ENCODE results near the gene PRPS1.
"Not testable (repeated sequence)": the region's sequence is repeated elsewhere in the genome, so short reads cannot be mapped to it uniquely, and the experiment has no call there.

The PRPS1 gene

DNA sequence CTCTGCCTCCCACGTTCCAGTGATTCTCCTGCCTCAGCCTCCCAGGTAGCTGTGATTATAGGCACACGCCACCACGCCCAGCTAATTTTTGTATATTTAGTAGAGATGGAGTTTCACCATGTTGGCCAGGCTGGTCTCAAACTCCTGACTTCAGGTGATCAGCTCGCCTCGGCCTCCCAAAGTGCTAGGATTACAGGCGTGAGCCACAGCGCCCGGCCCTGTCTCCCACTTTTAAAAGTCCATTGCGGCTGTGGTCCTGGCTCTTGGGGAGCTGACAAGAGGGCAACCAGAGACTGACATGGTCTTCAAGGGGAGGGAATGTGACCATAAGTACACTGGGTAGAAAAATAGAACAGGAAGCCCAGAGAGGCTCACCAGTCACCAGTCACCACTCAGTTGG is 42.9 kb downstream of the PRPS1 start:
- H3K27ac ChIP-seq (ENCODE audit: low read depth, low read length); H3K9ac ChIP-seq (ENCODE audit: low read length in 5 of 5): not testable (repeated sequence)

DNA sequence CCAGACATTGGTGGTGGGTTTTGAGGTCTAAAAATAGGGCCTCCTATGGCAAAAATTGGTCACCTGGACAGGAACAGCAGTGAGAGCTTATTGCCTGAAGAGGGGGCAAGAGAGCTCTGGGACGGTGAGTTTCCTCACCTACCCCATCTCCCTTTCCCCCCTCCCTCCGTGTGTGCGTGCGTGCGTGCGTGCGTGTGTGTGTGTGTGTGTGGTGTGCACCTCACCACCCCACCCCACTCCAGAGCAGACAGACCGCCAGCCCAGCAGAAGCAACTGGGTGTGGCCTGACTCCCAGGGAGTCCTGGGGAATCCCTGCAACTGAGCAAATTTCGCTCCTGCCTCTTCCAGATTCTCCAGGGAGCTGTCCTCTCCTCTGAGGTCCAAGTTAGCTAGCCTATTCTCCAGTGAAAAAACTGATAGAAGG is 44.7 kb downstream of the PRPS1 start:
- Histone ChIP-seq H3K4me3 (ENCODE audit: low read depth in 1 of 5, low read length in 5 of 5) (no peak overlapping the region), H3K9ac (ENCODE audit: low read length in 5 of 5) (no peak overlapping the region), H3K4me1 (ENCODE audit: control insufficient read depth in 5 of 5, insufficient read depth in 5 of 5, low read length in 5 of 5) (peaks cover 8 to 48% (median 43%) of the 10 kb centered on the region in 5 donors), H3K36me3 (ENCODE audit: control insufficient read depth in 5 of 5, insufficient read depth in 5 of 5, low read length in 5 of 5) (no peaks in the 10 kb centered on the region), H3K27ac (ENCODE audit: low read depth, low read length) (peak overlapping the region; percentile 64), H3K9me3 (ENCODE audit: control insufficient read depth in 5 of 5, low read length in 5 of 5) (no peaks in the 10 kb centered on the region), H3K27me3 (ENCODE audit: control insufficient read depth in 5 of 5, insufficient read depth in 4 of 5, low read length in 5 of 5) (peaks cover 0 to 9% (median 4%) of the 10 kb centered on the region in 5 donors)

More for the DNA sequence above, 42.9 kb downstream of the PRPS1 start:
- H3K36me3 ChIP-seq (ENCODE audit: control insufficient read depth in 5 of 5, insufficient read depth in 5 of 5, low read length in 5 of 5); H3K9me3 ChIP-seq (ENCODE audit: control insufficient read depth in 5 of 5, low read length in 5 of 5); H3K4me3 ChIP-seq (ENCODE audit: low read depth in 1 of 5, low read length in 5 of 5): not testable (repeated sequence)
- Histone ChIP-seq H3K4me1 (ENCODE audit: control insufficient read depth in 5 of 5, insufficient read depth in 5 of 5, low read length in 5 of 5) (peaks cover 8 to 36% (median 33%) of the 10 kb centered on the region in 5 donors), H3K27me3 (ENCODE audit: control insufficient read depth in 5 of 5, insufficient read depth in 4 of 5, low read length in 5 of 5) (peaks cover 0 to 11% (median 5%) of the 10 kb centered on the region in 5 donors)

DNA sequence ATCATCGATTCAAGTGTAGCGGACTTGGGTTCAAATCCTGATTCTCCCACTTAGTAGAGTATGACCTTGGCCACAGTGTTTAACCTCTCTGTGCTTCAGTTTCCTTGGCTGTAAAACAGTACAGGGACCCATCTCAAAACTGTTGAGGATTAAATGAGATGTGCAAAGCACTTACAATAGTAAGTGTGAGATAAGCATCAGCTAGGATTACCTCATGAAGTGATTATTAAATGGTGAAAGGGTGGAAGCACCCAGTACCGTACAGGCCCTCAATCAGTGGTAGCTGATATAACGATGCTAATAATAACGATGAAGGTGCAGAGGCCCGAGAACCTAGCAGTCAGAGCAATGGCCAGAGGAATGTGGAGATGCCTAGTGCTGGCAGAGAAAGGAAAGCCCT is 45.1 kb downstream of the PRPS1 start:
- Histone ChIP-seq H3K27ac (ENCODE audit: low read depth, low read length) (peak overlapping the region; percentile 64), H3K27me3 (ENCODE audit: control insufficient read depth in 5 of 5, insufficient read depth in 4 of 5, low read length in 5 of 5) (peaks cover 0 to 13% (median 4%) of the 10 kb centered on the region in 5 donors), H3K9ac (ENCODE audit: low read length in 5 of 5) (peak overlapping the region in 2 of 5 donors; percentile 7 to 48), H3K36me3 (ENCODE audit: control insufficient read depth in 5 of 5, insufficient read depth in 5 of 5, low read length in 5 of 5) (no peaks in the 10 kb centered on the region), H3K4me1 (ENCODE audit: control insufficient read depth in 5 of 5, insufficient read depth in 5 of 5, low read length in 5 of 5) (peaks cover 8 to 53% (median 47%) of the 10 kb centered on the region in 5 donors), H3K4me3 (ENCODE audit: low read depth in 1 of 5, low read length in 5 of 5) (peak overlapping the region in 2 of 5 donors; percentile 12 to 29), H3K9me3 (ENCODE audit: control insufficient read depth in 5 of 5, low read length in 5 of 5) (no peaks in the 10 kb centered on the region)

DNA sequence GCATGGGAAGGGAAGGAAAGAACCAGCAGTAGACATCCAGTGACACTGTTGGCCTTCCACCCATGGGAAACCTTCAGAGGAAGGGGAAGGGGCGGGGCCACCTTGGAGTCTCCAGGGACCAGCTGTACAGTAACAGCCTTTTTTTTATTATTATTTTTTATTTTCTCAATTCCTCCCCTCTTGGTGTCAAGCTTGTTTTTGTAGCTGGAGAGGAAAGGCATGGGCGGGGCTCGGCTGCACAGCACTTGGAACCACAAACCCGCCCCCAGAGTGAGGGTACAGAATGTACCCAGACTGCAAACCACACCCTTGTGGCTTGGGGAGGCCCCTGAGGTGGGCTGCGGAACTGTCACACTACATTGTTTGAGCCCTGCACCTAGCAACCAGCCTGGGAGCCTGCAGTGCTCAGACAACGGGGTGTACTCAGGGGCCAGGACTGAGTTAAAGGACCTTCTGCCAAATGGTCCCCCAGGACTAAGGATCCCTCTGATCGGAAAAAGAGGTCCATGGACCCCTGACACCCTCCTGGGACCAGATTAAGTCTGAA is 45.7 kb downstream of the PRPS1 start:
- peak overlapping the region; percentile 75 for H3K27ac ChIP-seq (ENCODE audit: low read depth, low read length)
- peak overlapping the region in 4 of 5 donors; percentile 7 to 50 (median 41) for H3K9ac ChIP-seq (ENCODE audit: low read length in 5 of 5)
- H3K4me1 ChIP-seq (ENCODE audit: control insufficient read depth in 5 of 5, insufficient read depth in 5 of 5, low read length in 5 of 5): peaks cover 8 to 59% (median 53%) of the 10 kb centered on the region in 5 donors
- H3K9me3 ChIP-seq (ENCODE audit: control insufficient read depth in 5 of 5, low read length in 5 of 5): no peaks in the 10 kb centered on the region
- no peaks in the 10 kb centered on the region for H3K36me3 ChIP-seq (ENCODE audit: control insufficient read depth in 5 of 5, insufficient read depth in 5 of 5, low read length in 5 of 5)
- H3K4me3 ChIP-seq (ENCODE audit: low read depth in 1 of 5, low read length in 5 of 5): peak overlapping the region in 3 of 5 donors; percentile 12 to 40 (median 30)
- H3K27me3 ChIP-seq (ENCODE audit: control insufficient read depth in 5 of 5, insufficient read depth in 4 of 5, low read length in 5 of 5): peaks cover 2 to 13% (median 4%) of the 10 kb centered on the region in 5 donors

DNA sequence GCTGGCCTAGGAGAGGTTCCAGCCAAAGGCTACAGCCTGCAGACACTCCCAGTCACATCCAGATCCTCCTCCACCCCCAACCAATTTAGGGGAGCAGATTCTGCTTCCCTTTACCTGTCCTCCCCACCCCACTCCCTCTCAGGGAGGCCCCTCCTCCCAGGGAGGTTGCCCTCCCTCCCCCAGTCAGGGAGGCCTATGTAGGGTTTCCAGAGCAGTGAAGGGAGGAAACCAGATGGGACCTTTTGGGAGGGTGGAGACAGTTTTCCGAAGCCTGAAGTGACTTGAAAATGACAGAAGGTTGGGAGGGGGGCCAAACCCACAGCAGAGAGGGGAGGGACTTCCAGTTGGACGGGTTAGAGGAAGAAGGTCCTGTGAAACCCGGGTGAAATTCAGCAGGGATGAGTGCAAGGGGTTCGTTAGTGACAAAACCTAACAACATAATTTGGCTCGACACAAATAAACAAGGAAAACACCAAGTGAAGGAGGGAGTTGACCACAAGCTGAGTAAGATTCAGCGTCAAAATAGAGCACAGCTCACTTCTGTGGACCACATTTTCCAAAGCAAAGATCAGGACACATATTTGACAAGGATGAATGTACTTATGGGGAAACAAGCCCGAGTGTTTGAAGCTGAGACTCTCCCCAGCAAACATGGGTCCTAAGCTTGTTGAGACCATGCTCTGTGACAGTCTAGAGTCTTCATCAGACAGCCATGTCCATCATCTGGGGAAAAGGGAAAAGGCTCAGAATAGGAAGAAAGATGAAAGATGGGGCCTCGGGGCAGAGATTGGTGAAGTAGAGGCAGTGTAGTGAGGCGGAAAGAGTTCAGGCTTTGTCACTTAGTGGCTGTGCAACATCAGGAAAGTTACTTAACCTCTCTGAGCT is 46.4 kb downstream of the PRPS1 start:
- no peaks in the 10 kb centered on the region for H3K9me3 ChIP-seq (ENCODE audit: control insufficient read depth in 5 of 5, low read length in 5 of 5)
- H3K27ac ChIP-seq (ENCODE audit: low read depth, low read length): peak overlapping the region; percentile 75
- peaks cover 3 to 15% (median 5%) of the 10 kb centered on the region in 5 donors for H3K27me3 ChIP-seq (ENCODE audit: control insufficient read depth in 5 of 5, insufficient read depth in 4 of 5, low read length in 5 of 5)
- H3K4me1 ChIP-seq (ENCODE audit: control insufficient read depth in 5 of 5, insufficient read depth in 5 of 5, low read length in 5 of 5): peaks cover 8 to 66% (median 60%) of the 10 kb centered on the region in 5 donors
- peak overlapping the region in 3 of 5 donors; percentile 35 to 50 (median 47) for H3K9ac ChIP-seq (ENCODE audit: low read length in 5 of 5)
- no peaks in the 10 kb centered on the region for H3K36me3 ChIP-seq (ENCODE audit: control insufficient read depth in 5 of 5, insufficient read depth in 5 of 5, low read length in 5 of 5)
- peak overlapping the region in 2 of 5 donors; percentile 30 to 40 for H3K4me3 ChIP-seq (ENCODE audit: low read depth in 1 of 5, low read length in 5 of 5)

DNA sequence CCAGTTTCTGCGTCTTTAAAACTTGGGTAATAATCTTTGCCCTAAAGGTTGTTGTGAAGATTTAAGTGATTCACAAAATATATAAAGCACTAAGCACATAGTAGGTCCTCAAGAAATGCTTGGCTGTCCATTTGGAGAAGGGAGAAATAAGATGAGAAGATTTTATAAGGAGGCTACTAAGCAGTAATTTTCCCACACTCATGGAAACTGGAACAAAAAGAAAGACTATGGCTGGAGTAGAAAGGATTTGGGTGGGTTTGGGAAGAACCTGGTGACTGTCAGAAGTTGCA is 47.0 kb downstream of the PRPS1 start:
- H3K9me3 ChIP-seq (ENCODE audit: control insufficient read depth in 5 of 5, low read length in 5 of 5): no peaks in the 10 kb centered on the region
- peaks cover 3 to 15% (median 5%) of the 10 kb centered on the region in 5 donors for H3K27me3 ChIP-seq (ENCODE audit: control insufficient read depth in 5 of 5, insufficient read depth in 4 of 5, low read length in 5 of 5)
- no peaks in the 10 kb centered on the region for H3K36me3 ChIP-seq (ENCODE audit: control insufficient read depth in 5 of 5, insufficient read depth in 5 of 5, low read length in 5 of 5)
- peak overlapping the region; percentile 75 for H3K27ac ChIP-seq (ENCODE audit: low read depth, low read length)
- peak overlapping the region in 3 of 5 donors; percentile 66 to 70 (median 67) for H3K4me3 ChIP-seq (ENCODE audit: low read depth in 1 of 5, low read length in 5 of 5)
- H3K4me1 ChIP-seq (ENCODE audit: control insufficient read depth in 5 of 5, insufficient read depth in 5 of 5, low read length in 5 of 5): peaks cover 8 to 68% (median 61%) of the 10 kb centered on the region in 5 donors
- H3K9ac ChIP-seq (ENCODE audit: low read length in 5 of 5): no peak overlapping the region

DNA sequence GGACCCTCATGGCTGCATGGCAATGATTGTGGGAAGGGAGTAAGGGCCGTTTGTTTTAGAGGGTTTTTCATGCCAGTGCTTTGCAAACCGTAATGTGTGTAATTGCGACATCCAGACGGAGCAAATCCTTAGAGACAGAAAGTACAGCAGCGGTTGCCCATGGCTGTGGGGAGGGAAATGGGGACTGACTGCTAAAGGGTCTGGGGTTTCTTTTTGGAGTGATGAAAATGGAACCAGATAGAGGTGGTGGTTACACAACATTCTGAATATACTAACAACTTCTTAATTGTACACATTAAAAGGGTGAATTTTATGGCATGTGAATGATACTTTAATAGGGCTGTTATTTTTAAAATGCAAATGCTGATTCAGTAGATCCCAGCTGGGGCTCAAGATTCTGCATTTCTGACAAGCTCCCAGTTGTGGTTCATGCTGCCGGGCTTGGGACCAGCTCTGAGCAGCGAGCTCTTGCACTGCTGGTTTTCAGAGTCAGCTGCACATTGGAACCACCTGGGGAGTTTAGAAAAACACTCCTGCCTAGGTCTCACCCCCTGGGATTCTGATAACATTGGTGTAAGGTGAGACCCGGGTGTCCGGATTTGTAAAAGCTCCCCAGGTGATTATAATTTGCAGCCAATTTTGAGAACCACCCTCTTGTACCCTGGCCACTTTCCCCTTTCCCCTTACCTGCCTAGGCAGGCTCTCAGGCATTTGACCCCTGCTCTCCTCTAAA is 47.7 kb downstream of the PRPS1 start:
- H3K9ac ChIP-seq (ENCODE audit: low read length in 5 of 5): peak overlapping the region in 4 of 5 donors; percentile 20 to 63 (median 53)
- peak overlapping the region; percentile 45 to 70 (median 66) for H3K4me3 ChIP-seq (ENCODE audit: low read depth in 1 of 5, low read length in 5 of 5)
- no peaks in the 10 kb centered on the region for H3K9me3 ChIP-seq (ENCODE audit: control insufficient read depth in 5 of 5, low read length in 5 of 5)
- no peaks in the 10 kb centered on the region for H3K36me3 ChIP-seq (ENCODE audit: control insufficient read depth in 5 of 5, insufficient read depth in 5 of 5, low read length in 5 of 5)
- peaks cover 3 to 15% (median 5%) of the 10 kb centered on the region in 5 donors for H3K27me3 ChIP-seq (ENCODE audit: control insufficient read depth in 5 of 5, insufficient read depth in 4 of 5, low read length in 5 of 5)
- H3K27ac ChIP-seq (ENCODE audit: low read depth, low read length): peak overlapping the region; percentile 75
- H3K4me1 ChIP-seq (ENCODE audit: control insufficient read depth in 5 of 5, insufficient read depth in 5 of 5, low read length in 5 of 5): peaks cover 8 to 68% (median 61%) of the 10 kb centered on the region in 5 donors

DNA sequence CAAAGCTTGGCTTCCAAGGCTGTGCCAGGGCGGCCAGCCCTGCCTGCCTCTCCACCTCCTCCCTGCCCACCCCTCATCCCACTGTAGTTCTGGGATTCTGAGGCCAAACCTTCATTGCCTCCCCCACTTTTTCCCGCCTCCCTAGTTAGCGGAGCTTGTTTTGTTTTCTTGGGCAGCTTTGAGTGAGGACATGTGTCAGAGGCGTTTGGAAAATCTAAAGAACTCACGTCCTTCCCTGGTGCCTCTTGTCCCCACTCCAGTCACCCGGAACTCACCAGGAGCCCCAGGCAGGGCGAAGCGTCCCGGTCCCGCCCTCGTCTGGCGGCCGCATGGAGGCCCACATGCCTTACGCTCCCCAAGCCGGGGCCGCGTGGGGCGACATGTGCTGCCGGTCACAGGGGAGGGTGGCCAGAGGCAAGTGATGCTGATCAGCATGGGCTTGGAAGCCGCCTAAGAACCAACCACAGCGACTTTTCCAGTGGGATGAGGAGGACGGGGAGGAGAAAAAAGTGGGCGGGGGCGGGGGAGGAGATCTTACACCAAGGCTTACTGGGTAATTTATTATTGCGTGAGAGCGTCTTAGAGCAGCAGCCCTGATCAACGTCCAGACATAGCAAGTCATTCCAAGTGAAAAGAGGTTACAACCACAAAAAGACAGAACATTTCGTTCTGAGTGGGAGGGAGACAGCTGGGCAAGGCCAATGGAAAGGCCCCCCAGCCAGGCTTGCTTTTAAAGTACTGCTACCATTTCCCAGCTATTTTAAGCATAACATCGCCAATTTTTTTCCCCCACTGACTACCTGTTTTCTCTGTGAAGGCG is 48.5 kb downstream of the PRPS1 start:
- Histone ChIP-seq H3K9ac (ENCODE audit: low read length in 5 of 5) (peak overlapping the region in 4 of 5 donors; percentile 20 to 63 (median 53)), H3K27me3 (ENCODE audit: control insufficient read depth in 5 of 5, insufficient read depth in 4 of 5, low read length in 5 of 5) (peaks cover 0 to 15% (median 5%) of the 10 kb centered on the region in 5 donors), H3K27ac (ENCODE audit: low read depth, low read length) (peak overlapping the region; percentile 75), H3K36me3 (ENCODE audit: control insufficient read depth in 5 of 5, insufficient read depth in 5 of 5, low read length in 5 of 5) (no peaks in the 10 kb centered on the region), H3K4me3 (ENCODE audit: low read depth in 1 of 5, low read length in 5 of 5) (peak overlapping the region; percentile 45 to 70 (median 66)), H3K4me1 (ENCODE audit: control insufficient read depth in 5 of 5, insufficient read depth in 5 of 5, low read length in 5 of 5) (peaks cover 8 to 68% (median 61%) of the 10 kb centered on the region in 5 donors), H3K9me3 (ENCODE audit: control insufficient read depth in 5 of 5, low read length in 5 of 5) (no peaks in the 10 kb centered on the region)

DNA sequence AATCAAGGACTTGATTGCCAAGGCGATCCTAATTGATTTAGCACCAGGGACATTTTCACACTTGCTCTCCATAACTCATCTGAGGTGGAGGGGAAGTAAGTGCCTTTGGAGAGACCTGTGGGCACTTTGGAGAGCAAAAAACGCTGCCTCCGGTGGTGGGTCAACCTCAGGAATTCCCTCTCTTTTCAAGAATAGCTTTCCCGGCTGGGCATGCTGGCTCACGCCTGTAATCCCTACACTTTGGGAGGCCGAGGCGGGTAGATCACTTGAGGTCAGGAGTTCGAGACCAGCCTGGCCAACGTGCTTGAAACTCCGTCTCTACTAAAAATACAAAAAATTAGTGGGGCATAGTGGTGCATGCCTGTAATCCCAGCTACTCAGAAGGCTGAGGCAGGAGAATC is 49.2 kb downstream of the PRPS1 start:
- Histone ChIP-seq H3K27me3 (ENCODE audit: control insufficient read depth in 5 of 5, insufficient read depth in 4 of 5, low read length in 5 of 5) (peaks cover 0 to 17% (median 5%) of the 10 kb centered on the region in 5 donors), H3K9ac (ENCODE audit: low read length in 5 of 5) (peak overlapping the region in 2 of 5 donors; percentile 4 to 24), H3K4me1 (ENCODE audit: control insufficient read depth in 5 of 5, insufficient read depth in 5 of 5, low read length in 5 of 5) (peaks cover 8 to 68% (median 61%) of the 10 kb centered on the region in 5 donors), H3K9me3 (ENCODE audit: control insufficient read depth in 5 of 5, low read length in 5 of 5) (no peaks in the 10 kb centered on the region), H3K4me3 (ENCODE audit: low read depth in 1 of 5, low read length in 5 of 5) (peak overlapping the region in 3 of 5 donors; percentile 7 to 70 (median 62)), H3K27ac (ENCODE audit: low read depth, low read length) (peak overlapping the region; percentile 75), H3K36me3 (ENCODE audit: control insufficient read depth in 5 of 5, insufficient read depth in 5 of 5, low read length in 5 of 5) (no peaks in the 10 kb centered on the region)
